WTC11 (cell line): ENCODE results near the gene OSMR. TPM values are rescaled to one million over a fixed set of nuclear protein-coding genes. Genes with fewer than 3 reads are reported as not detected.

Experiments used
- ATAC-seq: fragments of 200-7000 bp; cut with Tn5 transposase; 2 replicates; pipeline ENCODE4 v1.10.0; 2021; ENCODE audit warnings: mild to moderate bottlenecking, moderate library complexity
- CTCF ChIA-PET: fragments of 300-600 bp; sonication (Branson Sonifier 250); formaldehyde crosslinking; loops from one replicate; lab custom pipeline; 2021; ENCODE audit warnings: antibody characterized with exemption; lab: Charles Lee
- POLR2A ChIA-PET: fragments of 350-600 bp; sonication (Branson Sonifier 250); formaldehyde crosslinking; loops from one replicate; lab custom pipeline; 2021; ENCODE audit warnings: antibody characterized with exemption; lab: Charles Lee
- DNase-seq: peaks from one replicate; pipeline ENCODE4 v3.0.0; 2021; ENCODE audit warnings: low spot score
- H3K27ac Mint-ChIP-seq: 2 replicates; pipeline ENCODE4 v1.8.0; 2021; ENCODE audit warnings: mixed read lengths
- H3K27me3 Mint-ChIP-seq: 2 replicates; pipeline ENCODE4 v1.8.0; 2021; ENCODE audit warnings: low read depth, mild to moderate bottlenecking, moderate library complexity, mixed read lengths
- H3K36me3 Mint-ChIP-seq: 2 replicates; pipeline ENCODE4 v1.8.0; 2021; ENCODE audit warnings: mixed read lengths
- H3K4me1 Mint-ChIP-seq: 2 replicates; pipeline ENCODE4 v1.8.0; 2022; ENCODE audit warnings: mixed read lengths
- H3K4me3 Mint-ChIP-seq: 2 replicates; pipeline ENCODE4 v1.8.0; 2021; ENCODE audit warnings: mild to moderate bottlenecking, moderate library complexity, mixed read lengths
- H3K9me3 Mint-ChIP-seq: 2 replicates; pipeline ENCODE4 v1.8.0; 2021; ENCODE audit warnings: mixed read lengths
- ATF1 ChIP-seq: sonication (generic); formaldehyde crosslinking; IDR thresholded peaks from 2 replicates; pipeline ENCODE4 v1.8.1; 2023; ENCODE audit warnings: mild to moderate bottlenecking, moderate library complexity, missing genetic modification reagents
- E2F1 ChIP-seq: sonication (generic); formaldehyde crosslinking; IDR thresholded peaks from 2 replicates; pipeline ENCODE4 v1.8.0; 2022; ENCODE audit warnings: mild to moderate bottlenecking, missing genetic modification reagents
- ELF4 ChIP-seq: sonication (generic); formaldehyde crosslinking; IDR thresholded peaks from 2 replicates; pipeline ENCODE4 v1.8.1; 2022; ENCODE audit warnings: low read depth, mild to moderate bottlenecking, moderate library complexity, missing genetic modification reagents
- ESRRA ChIP-seq: sonication (generic); formaldehyde crosslinking; IDR thresholded peaks from 2 replicates; pipeline ENCODE4 v1.8.1; 2022; ENCODE audit warnings: mild to moderate bottlenecking, missing genetic modification reagents, borderline replicate concordance
- JAZF1 ChIP-seq: fragments of 250-450 bp; sonication (Bioruptor Pico); IDR thresholded peaks from 2 replicates; pipeline ENCODE4 v1.9.0; 2021; ENCODE audit warnings: moderate library complexity, mild to moderate bottlenecking, inconsistent platforms
- MAX ChIP-seq: sonication (generic); formaldehyde crosslinking; IDR thresholded peaks from 2 replicates; pipeline ENCODE4 v1.8.0; 2022; ENCODE audit warnings: mild to moderate bottlenecking, missing genetic modification reagents
- MYBL2 ChIP-seq: sonication (generic); formaldehyde crosslinking; IDR thresholded peaks from 2 replicates; pipeline ENCODE4 v1.8.1; 2023; ENCODE audit warnings: mild to moderate bottlenecking, moderate library complexity, missing genetic modification reagents
- NFYB ChIP-seq: sonication (generic); formaldehyde crosslinking; conservative IDR thresholded peaks from 2 replicates; pipeline ENCODE4 v1.8.0; 2022; ENCODE audit warnings: low read depth, missing genetic modification reagents
- PRDM15 ChIP-seq: sonication (generic); formaldehyde crosslinking; IDR thresholded peaks from 2 replicates; pipeline ENCODE4 v1.8.0; 2022; ENCODE audit warnings: missing genetic modification reagents
- RELA ChIP-seq: sonication (generic); formaldehyde crosslinking; IDR thresholded peaks from 2 replicates; pipeline ENCODE4 v1.8.1; 2022; ENCODE audit warnings: missing genetic modification reagents, mild to moderate bottlenecking, borderline replicate concordance
- USF1 ChIP-seq: sonication (generic); formaldehyde crosslinking; IDR thresholded peaks from 2 replicates; pipeline ENCODE4 v1.8.0; 2022; ENCODE audit warnings: mild to moderate bottlenecking, missing genetic modification reagents
- ZNF263 ChIP-seq: sonication (generic); formaldehyde crosslinking; IDR thresholded peaks from 2 replicates; pipeline ENCODE4 v1.8.1; 2022; ENCODE audit warnings: low read depth, mild to moderate bottlenecking, moderate library complexity, missing genetic modification reagents
- ZNF317 ChIP-seq: sonication (generic); formaldehyde crosslinking; IDR thresholded peaks from 2 replicates; pipeline ENCODE4 v1.8.1; 2023; ENCODE audit warnings: low read depth, mild to moderate bottlenecking, moderate library complexity, missing genetic modification reagents, borderline replicate concordance
- ZNF425 ChIP-seq: fragments of 250-450 bp; sonication (Bioruptor Pico); conservative IDR thresholded peaks from 2 replicates; pipeline ENCODE4 v1.9.0; 2021; ENCODE audit warnings: mild to moderate bottlenecking
- total RNA-seq: library from RNA; stranded (reverse); gene quantifications from 3 replicates; pipeline ENCODE4 v1.2.3, GENCODE V29; 2021

Gene OSMR
- total RNA-seq, 1 experiment from 2014 or later, result 2.3 TPM

GRCh38 chr5:38938973-38939372 lies 93.2 kb downstream of the OSMR start:
- H3K9me3 Mint-ChIP-seq, result no peaks in the 10 kb centered on the region
- no peak for ATAC-seq
- CTCF ChIA-PET, result no interaction called here

More at GRCh38 chr5:38938973-38939372, 93.2 kb downstream of the OSMR start:
- Mint-ChIP-seq H3K27ac (no peak overlapping the region), H3K4me3 (no peak overlapping the region), H3K27me3 (no peaks in the 10 kb centered on the region), H3K4me1 (no peaks in the 10 kb centered on the region), H3K36me3 (peaks cover 8% of the 10 kb centered on the region)
- DNase-seq, result no peak
- TF ChIP-seq NFYB (CRISPR knock-in tag) (no peak), PRDM15 (CRISPR knock-in tag) (no peak), ELF4 (CRISPR knock-in tag) (no peak), RELA (CRISPR knock-in tag) (no peak), E2F1 (CRISPR knock-in tag) (no peak), ESRRA (no peak), ZNF263 (no peak), JAZF1 (CRISPR knock-in tag) (no peak), ATF1 (CRISPR knock-in tag) (no peak), ZNF425 (CRISPR knock-in tag) (no peak), ZNF317 (CRISPR knock-in tag) (no peak), USF1 (CRISPR knock-in tag) (no peak), MYBL2 (CRISPR knock-in tag) (no peak), MAX (CRISPR knock-in tag) (no peak)
- POLR2A ChIA-PET, result no interaction called here
